GM12891 (cell line): ENCODE measurements around the gene RARRES1.

Source experiments
- PAX5 ChIP-seq: IDR thresholded peaks from 2 replicates; pipeline ENCODE4 v1.6.1; 2011; ENCODE audit warnings: low read length, moderate library complexity, mild to moderate bottlenecking; ENCODE audit not compliant: insufficient read depth, severe bottlenecking
- POLR2AphosphoS5 ChIP-seq: IDR thresholded peaks from 2 replicates; pipeline ENCODE4 v1.6.1; 2011; ENCODE audit warnings: low read depth, low read length, control low read depth
- TAF1 ChIP-seq: IDR thresholded peaks from 2 replicates; pipeline ENCODE4 v1.6.1; 2011; ENCODE audit warnings: low read depth, low read length, control low read depth

- TF ChIP-seq TAF1 (no peak), PAX5 (no peak), POLR2AphosphoS5 (no peak)
Measured at GRCh38 chr3:158770741-158771350, 38.6 kb upstream of the RARRES1 start.
